ENCODE measurements around the gene BOLA1.

GRCh38 chr1:149923626-149924025 is 24.3 kb downstream of the BOLA1 start:
- no peak for TF ChIP-seq POLR2A (IDR thresholded peaks at IDR 0.05)
- TF ChIP-seq, protein P1, sequence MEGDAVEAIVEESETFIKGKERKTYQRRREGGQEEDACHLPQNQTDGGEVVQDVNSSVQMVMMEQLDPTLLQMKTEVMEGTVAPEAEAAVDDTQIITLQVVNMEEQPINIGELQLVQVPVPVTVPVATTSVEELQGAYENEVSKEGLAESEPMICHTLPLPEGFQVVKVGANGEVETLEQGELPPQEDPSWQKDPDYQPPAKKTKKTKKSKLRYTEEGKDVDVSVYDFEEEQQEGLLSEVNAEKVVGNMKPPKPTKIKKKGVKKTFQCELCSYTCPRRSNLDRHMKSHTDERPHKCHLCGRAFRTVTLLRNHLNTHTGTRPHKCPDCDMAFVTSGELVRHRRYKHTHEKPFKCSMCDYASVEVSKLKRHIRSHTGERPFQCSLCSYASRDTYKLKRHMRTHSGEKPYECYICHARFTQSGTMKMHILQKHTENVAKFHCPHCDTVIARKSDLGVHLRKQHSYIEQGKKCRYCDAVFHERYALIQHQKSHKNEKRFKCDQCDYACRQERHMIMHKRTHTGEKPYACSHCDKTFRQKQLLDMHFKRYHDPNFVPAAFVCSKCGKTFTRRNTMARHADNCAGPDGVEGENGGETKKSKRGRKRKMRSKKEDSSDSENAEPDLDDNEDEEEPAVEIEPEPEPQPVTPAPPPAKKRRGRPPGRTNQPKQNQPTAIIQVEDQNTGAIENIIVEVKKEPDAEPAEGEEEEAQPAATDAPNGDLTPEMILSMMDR (IDR thresholded peaks at IDR 0.05): no peak
- TF ChIP-seq EP300 (IDR thresholded peaks at IDR 0.05; ENCODE audit: low read depth): no peak
- no peak for TF ChIP-seq POLR2AphosphoS5 (IDR thresholded peaks at IDR 0.05)
